SK-N-SH (cell line): ENCODE results near the gene NUDCD3. TPM values are rescaled to one million over a fixed set of nuclear protein-coding genes. Genes with fewer than 3 reads are reported as not detected.

Source experiments
- CTCF ChIA-PET: fragments of 300-600, 350-600 bp; formaldehyde crosslinking; extraction: SDS; loops from one replicate; lab custom pipeline; 2021; lab: Yijun Ruan, JAX
- POLR2A ChIA-PET: fragments of 350-600 bp; sonication (Branson Sonifier 250); formaldehyde crosslinking; extraction: SDS; loops from one replicate; lab custom pipeline; 2020; ENCODE audit warnings: antibody characterized with exemption, inconsistent platforms; lab: Yijun Ruan, JAX
- DNase-seq: peaks from one replicate; pipeline ENCODE4 v3.0.0; 2012
- H2AFZ ChIP-seq: fragments of 200-600 bp; sonication (generic); 2 replicates; pipeline ENCODE4 v1.8.1; 2016; ENCODE audit warnings: antibody characterized with exemption, mild to moderate bottlenecking, low read depth
- H3F3A ChIP-seq: fragments of 200-600 bp; sonication (generic); replicated peaks from 2 replicates; pipeline ENCODE3; 2016; ENCODE audit warnings: antibody characterized with exemption, mild to moderate bottlenecking; ENCODE audit not compliant: insufficient read depth
- H3K27ac ChIP-seq, 2 experiments: fragments of 200-500 bp in 1 of 2; fragments of 200-600 bp in 1 of 2; sonication (Bioruptor generic) in 1 of 2; sonication (generic), shearing (Covaris generic) in 1 of 2; 2 replicates each; pipeline versions ENCODE4 v1.5.1 to v1.6.1; 2014 to 2016; ENCODE audit warnings: low read depth in 2 of 2, inconsistent platforms in 1 of 2, low read length in 1 of 2, mild to moderate bottlenecking in 1 of 2, mixed read lengths in 1 of 2
- H3K27me3 ChIP-seq: fragments of 200-600 bp; sonication (generic), shearing (Covaris generic); 2 replicates; pipeline ENCODE4 v1.6.1; 2016; ENCODE audit warnings: mixed run types; ENCODE audit not compliant: insufficient read depth
- H3K36me3 ChIP-seq, 2 experiments: fragments of 200-500 bp in 1 of 2; fragments of 200-600 bp in 1 of 2; sonication (Bioruptor generic) in 1 of 2; sonication (generic) in 1 of 2; replicated peaks in 1 of 2; 2 replicates each; pipeline versions ENCODE3 to v1.5.1; 2014 to 2016; ENCODE audit warnings: low read length in 1 of 2, mild to moderate bottlenecking in 1 of 2; ENCODE audit not compliant: insufficient read depth in 2 of 2, control insufficient read depth in 1 of 2
- H3K4me1 ChIP-seq, 2 experiments: fragments of 200-500 bp in 1 of 2; fragments of 200-600 bp in 1 of 2; sonication (Bioruptor generic) in 1 of 2; sonication (generic), shearing (Covaris generic) in 1 of 2; 2 replicates each; pipeline versions ENCODE4 v1.5.1 to v1.6.1; 2014 to 2016; ENCODE audit warnings: low read depth in 1 of 2, low read length in 1 of 2, mixed run types in 1 of 2; ENCODE audit not compliant: insufficient read depth in 2 of 2, control insufficient read depth in 1 of 2
- H3K4me2 ChIP-seq: fragments of 200-600 bp; sonication (generic), shearing (Covaris generic); 2 replicates; pipeline ENCODE4 v1.6.1; 2017; ENCODE audit warnings: mixed run types
- H3K4me3 ChIP-seq, 2 experiments: fragments of 200-500 bp in 1 of 2; fragments of 200-600 bp in 1 of 2; sonication (Bioruptor generic) in 1 of 2; sonication (generic), shearing (Covaris generic) in 1 of 2; 2 replicates each; pipeline versions ENCODE4 v1.5.1 to v1.8.1; 2014 to 2016; ENCODE audit warnings: low read depth in 2 of 2, inconsistent platforms in 1 of 2, low read length in 1 of 2, mild to moderate bottlenecking in 1 of 2, mixed read lengths in 1 of 2, moderate library complexity in 1 of 2
- H3K79me2 ChIP-seq: fragments of 200-600 bp; sonication (generic); 2 replicates; pipeline ENCODE4 v1.8.1; 2017; ENCODE audit warnings: mild to moderate bottlenecking; ENCODE audit not compliant: insufficient read depth
- H3K9ac ChIP-seq: fragments of 200-600 bp; sonication (generic); 2 replicates; pipeline ENCODE4 v1.6.1; 2017; ENCODE audit warnings: mixed run types
- H3K9me2 ChIP-seq: fragments of 200-600 bp; sonication (generic); 2 replicates; pipeline ENCODE4 v1.6.1; 2017; ENCODE audit warnings: mixed run types
- H3K9me3 ChIP-seq: fragments of 200-600 bp; sonication (generic); 2 replicates; pipeline ENCODE4 v1.6.1; 2017; ENCODE audit warnings: mixed run types, mild to moderate bottlenecking, moderate library complexity
- H4K20me1 ChIP-seq: fragments of 200-600 bp; sonication (generic); 2 replicates; pipeline ENCODE4 v1.6.1; 2017; ENCODE audit warnings: mild to moderate bottlenecking, mixed run types; ENCODE audit not compliant: insufficient read depth
- CHD2 ChIP-seq: fragments of 150-350 bp; IDR thresholded peaks from 2 replicates; pipeline ENCODE4 v1.6.1; 2018; ENCODE audit warnings: low read length; ENCODE audit not compliant: partially characterized antibody
- EZH2phosphoT487 ChIP-seq: fragments of 200-600 bp; sonication (generic); IDR thresholded peaks from 2 replicates; pipeline ENCODE4 v1.6.1; 2017; ENCODE audit warnings: low read depth, mixed run types, mild to moderate bottlenecking, antibody characterized with exemption, moderate library complexity, borderline replicate concordance
- FOXJ3 ChIP-seq: sonication (generic); formaldehyde crosslinking; IDR thresholded peaks from 2 replicates; pipeline ENCODE4 v1.5.1; 2020; ENCODE audit warnings: mild to moderate bottlenecking, missing genetic modification reagents
- FOXM1 ChIP-seq: IDR thresholded peaks from 2 replicates; pipeline ENCODE4 v1.4.0; 2012; ENCODE audit warnings: low read depth, mild to moderate bottlenecking
- MEF2A ChIP-seq: IDR thresholded peaks from 2 replicates; pipeline ENCODE4 v1.4.0; 2012; ENCODE audit warnings: low read depth, borderline replicate concordance
- NFIC ChIP-seq: IDR thresholded peaks from 2 replicates; pipeline ENCODE4 v1.4.0; 2012; ENCODE audit warnings: borderline replicate concordance
- PBX3 ChIP-seq: IDR thresholded peaks from 2 replicates; pipeline ENCODE4; 2012
- POLR2AphosphoS5 ChIP-seq: IDR thresholded peaks from 2 replicates; pipeline ENCODE4 v1.6.1; 2012; ENCODE audit warnings: low read depth, low read length
- RFX5 ChIP-seq: IDR thresholded peaks from 2 replicates; pipeline ENCODE4 v1.6.1; 2012; ENCODE audit warnings: mild to moderate bottlenecking, improper control_type of control experiment, low read length
- TCF12 ChIP-seq: IDR thresholded peaks from 2 replicates; pipeline ENCODE4 v1.4.0; 2012
- USF2 ChIP-seq: fragments of 150-350 bp; IDR thresholded peaks from 2 replicates; pipeline ENCODE4 v1.6.1; 2017; ENCODE audit warnings: antibody characterized with exemption, low read length, low read depth, borderline replicate concordance
- WGBS: methylation state at CpG from one replicate; pipeline ENCODE4 v1.1.6; 2017; ENCODE audit warnings: low lambda C conversion rate; 5-methylcytosine and 5-hydroxymethylcytosine counted together
- polyA plus RNA-seq, 3 experiments: library from polyadenylated mRNA; depleted of rRNA; stranded (reverse); fragments of >200 nt; gene quantifications; 2 replicates each; pipeline ENCODE4 v1.2.3, GENCODE V29; 2012
- TF ChIP-seq, protein P1 (sequence below): IDR thresholded peaks from 2 replicates; pipeline ENCODE4 v1.4.0; 2012; ENCODE audit warnings: low read depth, borderline replicate concordance
- TF ChIP-seq, protein P2 (sequence below): fragments of 200-600 bp; sonication (generic); IDR thresholded peaks from 2 replicates; pipeline ENCODE4 v1.6.1; 2017; ENCODE audit warnings: antibody characterized with exemption, mild to moderate bottlenecking, moderate library complexity
- TF ChIP-seq, protein P3 (sequence below): IDR thresholded peaks from 2 replicates; pipeline ENCODE4 v1.6.1; 2012; ENCODE audit warnings: mild to moderate bottlenecking, low read depth, low read length, moderate library complexity
- TF ChIP-seq, protein P4 (sequence below): IDR thresholded peaks from 2 replicates; pipeline ENCODE4 v1.4.0; 2012; ENCODE audit warnings: low read depth
- TF ChIP-seq, protein P5 (sequence below): IDR thresholded peaks from 2 replicates; pipeline ENCODE4 v1.4.0; 2012; ENCODE audit warnings: low read depth, borderline replicate concordance

NUDCD3 gene
- polyA plus RNA-seq, 1 of the 3 experiments (the other 2 are of a cell fraction), result 66.0 TPM

GRCh38 chr7:44433255-44434022, 57.0 kb downstream of the NUDCD3 start (continued):
- no peak for TF ChIP-seq PBX3
- TF ChIP-seq, protein P1, sequence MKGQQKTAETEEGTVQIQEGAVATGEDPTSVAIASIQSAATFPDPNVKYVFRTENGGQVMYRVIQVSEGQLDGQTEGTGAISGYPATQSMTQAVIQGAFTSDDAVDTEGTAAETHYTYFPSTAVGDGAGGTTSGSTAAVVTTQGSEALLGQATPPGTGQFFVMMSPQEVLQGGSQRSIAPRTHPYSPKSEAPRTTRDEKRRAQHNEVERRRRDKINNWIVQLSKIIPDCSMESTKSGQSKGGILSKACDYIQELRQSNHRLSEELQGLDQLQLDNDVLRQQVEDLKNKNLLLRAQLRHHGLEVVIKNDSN, result no peak

- Histone ChIP-seq H2AFZ (no peak overlapping the region), H3K27ac (no peak overlapping the region), H3K9me2 (no peaks in the 10 kb centered on the region), H3F3A (peaks cover 12% of the 10 kb centered on the region), H3K36me3 (peaks cover 4 to 9% of the 10 kb centered on the region in 2 experiments), H4K20me1 (peaks cover 43% of the 10 kb centered on the region), H3K4me2 (no peak overlapping the region), H3K27me3 (no peaks in the 10 kb centered on the region), H3K9ac (no peak overlapping the region), H3K9me3 (no peaks in the 10 kb centered on the region), H3K4me1 (peaks cover 5 to 9% of the 10 kb centered on the region in 2 experiments; a peak in 1 of 4 replicates), H3K79me2 (peaks cover 88% of the 10 kb centered on the region), H3K4me3 (no peak overlapping the region)
- ChIA-PET POLR2A (interaction anchor here (1.1 kb wide), 1 partner anchor 10 kb away, joined by 3 read pairs; no protein-coding TSS in a partner anchor), CTCF (interaction anchor here (0.7 to 2.0 kb wide), 13 partner anchors 10 to 192 kb away, joined by 3 to 8 read pairs (median 4); no protein-coding TSS in a partner anchor)
- no peak for DNase-seq
- TF ChIP-seq RFX5 (no peak), CHD2 (no peak), FOXJ3 (no peak), USF2 (no peak), TCF12 (no peak), MEF2A (no peak), PBX3 (no peak), NFIC (no peak), FOXM1 (no peak), EZH2phosphoT487 (no peak), POLR2AphosphoS5 (no peak)
- TF ChIP-seq, protein P2, sequence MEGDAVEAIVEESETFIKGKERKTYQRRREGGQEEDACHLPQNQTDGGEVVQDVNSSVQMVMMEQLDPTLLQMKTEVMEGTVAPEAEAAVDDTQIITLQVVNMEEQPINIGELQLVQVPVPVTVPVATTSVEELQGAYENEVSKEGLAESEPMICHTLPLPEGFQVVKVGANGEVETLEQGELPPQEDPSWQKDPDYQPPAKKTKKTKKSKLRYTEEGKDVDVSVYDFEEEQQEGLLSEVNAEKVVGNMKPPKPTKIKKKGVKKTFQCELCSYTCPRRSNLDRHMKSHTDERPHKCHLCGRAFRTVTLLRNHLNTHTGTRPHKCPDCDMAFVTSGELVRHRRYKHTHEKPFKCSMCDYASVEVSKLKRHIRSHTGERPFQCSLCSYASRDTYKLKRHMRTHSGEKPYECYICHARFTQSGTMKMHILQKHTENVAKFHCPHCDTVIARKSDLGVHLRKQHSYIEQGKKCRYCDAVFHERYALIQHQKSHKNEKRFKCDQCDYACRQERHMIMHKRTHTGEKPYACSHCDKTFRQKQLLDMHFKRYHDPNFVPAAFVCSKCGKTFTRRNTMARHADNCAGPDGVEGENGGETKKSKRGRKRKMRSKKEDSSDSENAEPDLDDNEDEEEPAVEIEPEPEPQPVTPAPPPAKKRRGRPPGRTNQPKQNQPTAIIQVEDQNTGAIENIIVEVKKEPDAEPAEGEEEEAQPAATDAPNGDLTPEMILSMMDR, result no peak
- TF ChIP-seq, protein P3, sequence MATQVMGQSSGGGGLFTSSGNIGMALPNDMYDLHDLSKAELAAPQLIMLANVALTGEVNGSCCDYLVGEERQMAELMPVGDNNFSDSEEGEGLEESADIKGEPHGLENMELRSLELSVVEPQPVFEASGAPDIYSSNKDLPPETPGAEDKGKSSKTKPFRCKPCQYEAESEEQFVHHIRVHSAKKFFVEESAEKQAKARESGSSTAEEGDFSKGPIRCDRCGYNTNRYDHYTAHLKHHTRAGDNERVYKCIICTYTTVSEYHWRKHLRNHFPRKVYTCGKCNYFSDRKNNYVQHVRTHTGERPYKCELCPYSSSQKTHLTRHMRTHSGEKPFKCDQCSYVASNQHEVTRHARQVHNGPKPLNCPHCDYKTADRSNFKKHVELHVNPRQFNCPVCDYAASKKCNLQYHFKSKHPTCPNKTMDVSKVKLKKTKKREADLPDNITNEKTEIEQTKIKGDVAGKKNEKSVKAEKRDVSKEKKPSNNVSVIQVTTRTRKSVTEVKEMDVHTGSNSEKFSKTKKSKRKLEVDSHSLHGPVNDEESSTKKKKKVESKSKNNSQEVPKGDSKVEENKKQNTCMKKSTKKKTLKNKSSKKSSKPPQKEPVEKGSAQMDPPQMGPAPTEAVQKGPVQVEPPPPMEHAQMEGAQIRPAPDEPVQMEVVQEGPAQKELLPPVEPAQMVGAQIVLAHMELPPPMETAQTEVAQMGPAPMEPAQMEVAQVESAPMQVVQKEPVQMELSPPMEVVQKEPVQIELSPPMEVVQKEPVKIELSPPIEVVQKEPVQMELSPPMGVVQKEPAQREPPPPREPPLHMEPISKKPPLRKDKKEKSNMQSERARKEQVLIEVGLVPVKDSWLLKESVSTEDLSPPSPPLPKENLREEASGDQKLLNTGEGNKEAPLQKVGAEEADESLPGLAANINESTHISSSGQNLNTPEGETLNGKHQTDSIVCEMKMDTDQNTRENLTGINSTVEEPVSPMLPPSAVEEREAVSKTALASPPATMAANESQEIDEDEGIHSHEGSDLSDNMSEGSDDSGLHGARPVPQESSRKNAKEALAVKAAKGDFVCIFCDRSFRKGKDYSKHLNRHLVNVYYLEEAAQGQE, result no peak
- TF ChIP-seq, protein P4, sequence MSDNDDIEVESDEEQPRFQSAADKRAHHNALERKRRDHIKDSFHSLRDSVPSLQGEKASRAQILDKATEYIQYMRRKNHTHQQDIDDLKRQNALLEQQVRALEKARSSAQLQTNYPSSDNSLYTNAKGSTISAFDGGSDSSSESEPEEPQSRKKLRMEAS, result no peak
- TF ChIP-seq, protein P5, sequence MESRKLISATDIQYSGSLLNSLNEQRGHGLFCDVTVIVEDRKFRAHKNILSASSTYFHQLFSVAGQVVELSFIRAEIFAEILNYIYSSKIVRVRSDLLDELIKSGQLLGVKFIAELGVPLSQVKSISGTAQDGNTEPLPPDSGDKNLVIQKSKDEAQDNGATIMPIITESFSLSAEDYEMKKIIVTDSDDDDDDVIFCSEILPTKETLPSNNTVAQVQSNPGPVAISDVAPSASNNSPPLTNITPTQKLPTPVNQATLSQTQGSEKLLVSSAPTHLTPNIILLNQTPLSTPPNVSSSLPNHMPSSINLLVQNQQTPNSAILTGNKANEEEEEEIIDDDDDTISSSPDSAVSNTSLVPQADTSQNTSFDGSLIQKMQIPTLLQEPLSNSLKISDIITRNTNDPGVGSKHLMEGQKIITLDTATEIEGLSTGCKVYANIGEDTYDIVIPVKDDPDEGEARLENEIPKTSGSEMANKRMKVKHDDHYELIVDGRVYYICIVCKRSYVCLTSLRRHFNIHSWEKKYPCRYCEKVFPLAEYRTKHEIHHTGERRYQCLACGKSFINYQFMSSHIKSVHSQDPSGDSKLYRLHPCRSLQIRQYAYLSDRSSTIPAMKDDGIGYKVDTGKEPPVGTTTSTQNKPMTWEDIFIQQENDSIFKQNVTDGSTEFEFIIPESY, result no peak
- 92% methylated on average over 6 of the region's 6 CpGs for WGBS
Observed at GRCh38 chr7:44432381-44432977, 58.0 kb downstream of the NUDCD3 start.
